A549 (cell line): Measurements from ENCODE around the gene PDS5A. TPM values are rescaled to one million over a fixed set of nuclear protein-coding genes. Genes with fewer than 3 reads are reported as not detected.

Experiments used
- ATAC-seq, 2 experiments: fragments of 200-7000 bp in 1 of 2; fragments of >200 bp in 1 of 2; cut with Nextera tagmentation in 1 of 2; cut with Tn5 transposase in 1 of 2; 3 replicates each; pipeline versions ENCODE4 v1.8.0 to v1.9.1; 2018 to 2020; ENCODE audit warnings: mild to moderate bottlenecking in 1 of 2, moderate library complexity in 1 of 2
- CTCF ChIA-PET: fragments of 300-600 bp; sonication (Branson Sonifier 250); formaldehyde crosslinking; extraction: SDS; loops from one replicate; lab custom pipeline; 2021; ENCODE audit warnings: antibody characterized with exemption, inconsistent platforms; lab: Yijun Ruan, JAX
- POLR2A ChIA-PET: fragments of 350-600 bp; formaldehyde crosslinking; extraction: SDS; loops from one replicate; lab custom pipeline; 2021; ENCODE audit warnings: antibody characterized with exemption, inconsistent platforms; lab: Yijun Ruan, JAX
- DNase-seq, 2 experiments: peaks; one replicate each; pipeline versions ENCODE4 v3.0.0 to v3.0.0-alpha.2; 2011 to 2016; ENCODE audit warnings: low read depth in 1 of 2, low spot score in 1 of 2
- FAIRE-seq: peaks from 2 replicates; lab custom pipeline; 2011; peaks lifted over from hg19 to GRCh38; lab: Jason Lieb, UNC
- H3K27ac ChIP-seq, 2 experiments: fragments of >200 bp; sonication (Bioruptor Twin); formaldehyde crosslinking; 3 replicates each; pipeline ENCODE4 v1.5.1; 2016 to 2017
- H3K4me1 ChIP-seq: fragments of >200 bp; sonication (Bioruptor Twin); formaldehyde crosslinking; 3 replicates; pipeline ENCODE4 v1.6.1; 2016
- H3K4me2 ChIP-seq: fragments of >200 bp; sonication (Bioruptor Twin); formaldehyde crosslinking; 3 replicates; pipeline ENCODE4 v1.6.1; 2016
- H3K4me3 ChIP-seq: fragments of >200 bp; sonication (Bioruptor Twin); formaldehyde crosslinking; 3 replicates; pipeline ENCODE4 v1.5.1; 2016
- H3K9me3 ChIP-seq: fragments of >200 bp; sonication (Bioruptor Twin); formaldehyde crosslinking; 3 replicates; pipeline ENCODE4 v1.6.1; 2016
- BHLHE40 ChIP-seq: IDR thresholded peaks from 2 replicates; pipeline ENCODE4 v1.6.1; 2012; ENCODE audit warnings: low read depth, low read length, inconsistent platforms
- CBX2 ChIP-seq: fragments of 200-600 bp; sonication (generic); IDR thresholded peaks from 2 replicates; pipeline ENCODE4 v1.6.1; 2016; ENCODE audit warnings: low read depth, mild to moderate bottlenecking, borderline replicate concordance
- CBX8 ChIP-seq: fragments of 200-600 bp; sonication (generic); IDR thresholded peaks from 2 replicates; pipeline ENCODE4 v1.6.1; 2016
- CEBPB ChIP-seq, 2 experiments: fragments of >200 bp in 1 of 2; sonication (Bioruptor Twin) in 1 of 2; formaldehyde crosslinking in 1 of 2; IDR thresholded peaks; 2 replicates each; pipeline ENCODE4 v1.6.1; 2012 to 2016
- CHD2 ChIP-seq: fragments of 150-350 bp; IDR thresholded peaks from 2 replicates; pipeline ENCODE4 v1.6.1; 2014; ENCODE audit warnings: low read length; ENCODE audit not compliant: partially characterized antibody
- EHF ChIP-seq: fragments of 250-450 bp; sonication (Bioruptor Pico); IDR thresholded peaks from 2 replicates; pipeline ENCODE4 v1.5.0; 2020; ENCODE audit warnings: mild to moderate bottlenecking
- ESRRA ChIP-seq: fragments of 150-350 bp; IDR thresholded peaks from 2 replicates; pipeline ENCODE4 v1.6.1; 2014; ENCODE audit warnings: mild to moderate bottlenecking, low read length, borderline replicate concordance
- HEYL ChIP-seq: fragments of 250-450 bp; sonication (Bioruptor Pico); IDR thresholded peaks from 2 replicates; pipeline ENCODE4 v1.8.0; 2021; ENCODE audit warnings: mild to moderate bottlenecking, moderate library complexity
- HOXA7 ChIP-seq: fragments of 250-450 bp; sonication (Bioruptor Pico); IDR thresholded peaks from 2 replicates; pipeline ENCODE4 v1.5.0; 2020; ENCODE audit warnings: mild to moderate bottlenecking, moderate library complexity
- HOXB13 ChIP-seq: fragments of 250-450 bp; sonication (Bioruptor Pico); IDR thresholded peaks from 2 replicates; pipeline ENCODE4 v1.5.0; 2020; ENCODE audit warnings: low read depth, mild to moderate bottlenecking, moderate library complexity
- HOXB5 ChIP-seq: fragments of 250-450 bp; sonication (Bioruptor Pico); IDR thresholded peaks from 2 replicates; pipeline ENCODE4 v1.5.0; 2020; ENCODE audit warnings: mild to moderate bottlenecking, moderate library complexity
- JUN ChIP-seq, 2 experiments: fragments of >200 bp; sonication (Bioruptor Twin); formaldehyde crosslinking; IDR thresholded peaks; 2 replicates in 1 of 2; 3 replicates in 1 of 2; pipeline ENCODE4 v1.6.1; 2016 to 2017
- JUNB ChIP-seq: fragments of >200 bp; sonication (Bioruptor Twin); formaldehyde crosslinking; IDR thresholded peaks from 2 replicates; pipeline ENCODE4 v1.6.1; 2016
- PHF8 ChIP-seq: fragments of 200-600 bp; sonication (generic); IDR thresholded peaks from 2 replicates; pipeline ENCODE4 v1.6.1; 2016; ENCODE audit warnings: low read depth, mild to moderate bottlenecking, antibody characterized with exemption, moderate library complexity, borderline replicate concordance
- POLR2AphosphoS2 ChIP-seq: conservative IDR thresholded peaks from 2 replicates; pipeline ENCODE4 v1.6.1; 2012; ENCODE audit warnings: low read length, improper control_type of control experiment, inconsistent platforms
- RFX5 ChIP-seq: fragments of 450-650 bp; IDR thresholded peaks from 2 replicates; pipeline ENCODE4 v1.7.1; 2014; ENCODE audit warnings: antibody characterized with exemption, mild to moderate bottlenecking, moderate library complexity
- TFCP2L1 ChIP-seq: fragments of 250-450 bp; sonication (Bioruptor Pico); IDR thresholded peaks from 2 replicates; pipeline ENCODE4 v1.5.0; 2021; ENCODE audit warnings: mild to moderate bottlenecking
- ZC3H11A ChIP-seq: fragments of 450-650 bp; IDR thresholded peaks from 2 replicates; pipeline ENCODE4 v1.6.1; 2014; ENCODE audit warnings: antibody characterized with exemption, mild to moderate bottlenecking
- ZFP36 ChIP-seq: fragments of 450-650 bp; IDR thresholded peaks from 2 replicates; pipeline ENCODE4 v1.6.1; 2014; ENCODE audit warnings: borderline replicate concordance; ENCODE audit not compliant: partially characterized antibody
- ZNF302 ChIP-seq: fragments of 250-450 bp; sonication (Bioruptor Pico); IDR thresholded peaks from 2 replicates; pipeline ENCODE4 v1.9.0; 2021; ENCODE audit warnings: inconsistent platforms, mild to moderate bottlenecking, moderate library complexity
- ZSCAN20 ChIP-seq: fragments of 250-450 bp; sonication (Bioruptor Pico); IDR thresholded peaks from 2 replicates; pipeline ENCODE4 v1.8.0; 2022; ENCODE audit warnings: mild to moderate bottlenecking, moderate library complexity
- WGBS: methylation state at CpG from one replicate; pipeline ENCODE4 v1.1.6; 2017; ENCODE audit errors: missing lambda C conversion rate; 5-methylcytosine and 5-hydroxymethylcytosine counted together
- polyA plus RNA-seq, 4 experiments: library from polyadenylated mRNA; depleted of rRNA in 3 of 4; stranded (reverse); fragments of >200 nt; fragmentation: RNase III in 1 of 4; extraction: RNeasy Plus Mini Kit Qiagen cat#74134 plus additional on column Dnase treatment in 1 of 4; gene quantifications; 2 replicates in 3 of 4; 3 replicates in 1 of 4; pipeline ENCODE4 v1.2.3, GENCODE V29; 2011 to 2017
- TF ChIP-seq, protein P1 (sequence below): IDR thresholded peaks from 2 replicates; pipeline ENCODE4 v1.6.1; 2012; ENCODE audit warnings: low read depth, borderline replicate concordance
- TF ChIP-seq, protein P2 (sequence below): fragments of 150-350 bp; IDR thresholded peaks from 2 replicates; pipeline ENCODE4 v1.6.1; 2014; ENCODE audit warnings: low read depth, mild to moderate bottlenecking, low read length
- TF ChIP-seq, protein P3 (sequence below): fragments of >200 bp; sonication (Bioruptor Twin); formaldehyde crosslinking; IDR thresholded peaks from 2 replicates; pipeline ENCODE4 v1.6.1; 2016
- TF ChIP-seq, protein P4 (sequence below): IDR thresholded peaks from 2 replicates; pipeline ENCODE4 v1.6.1; 2012
- TF ChIP-seq, protein P5 (sequence below): fragments of 250-450 bp; sonication (Bioruptor Pico); IDR thresholded peaks from 2 replicates; pipeline ENCODE4 v1.5.0; 2020; ENCODE audit warnings: low read depth, mild to moderate bottlenecking, moderate library complexity

PDS5A gene
- polyA plus RNA-seq, 2 of the 4 experiments (the other 2 are of a cell fraction): 33.0 to 87.5 TPM

DNA sequence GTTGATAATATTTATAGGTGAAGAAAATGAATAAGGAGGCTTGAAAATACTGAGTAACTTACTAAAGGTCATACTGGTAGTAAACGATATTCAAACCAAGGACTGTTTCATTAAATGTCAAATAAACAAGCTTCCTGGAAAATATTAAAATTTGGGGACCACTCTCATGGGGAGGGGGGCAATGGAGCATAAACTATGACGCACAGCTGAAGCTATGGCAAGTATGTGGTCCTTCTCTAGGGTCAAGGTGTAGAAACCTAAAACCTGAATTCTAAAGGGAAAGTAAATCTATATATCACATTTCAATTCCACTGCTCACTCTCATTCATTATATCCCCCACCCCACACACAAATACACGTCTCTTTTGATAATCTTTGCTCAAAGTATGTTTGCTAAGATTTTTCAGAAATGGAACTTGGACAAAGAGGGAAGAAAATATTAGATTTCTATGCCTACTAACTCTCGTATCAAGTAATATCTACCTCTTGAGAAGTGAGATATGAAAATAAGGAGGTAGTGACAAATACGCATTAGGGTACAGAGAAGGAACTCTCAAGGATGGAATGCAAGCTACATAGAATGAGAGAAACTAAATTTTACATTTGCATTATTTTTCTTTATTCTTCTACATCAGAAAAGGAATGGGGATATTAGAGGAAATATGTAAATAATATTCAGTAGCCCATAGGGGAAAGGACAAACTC, 84.6 kb downstream of the PDS5A start:
- TF ChIP-seq, protein P1, sequence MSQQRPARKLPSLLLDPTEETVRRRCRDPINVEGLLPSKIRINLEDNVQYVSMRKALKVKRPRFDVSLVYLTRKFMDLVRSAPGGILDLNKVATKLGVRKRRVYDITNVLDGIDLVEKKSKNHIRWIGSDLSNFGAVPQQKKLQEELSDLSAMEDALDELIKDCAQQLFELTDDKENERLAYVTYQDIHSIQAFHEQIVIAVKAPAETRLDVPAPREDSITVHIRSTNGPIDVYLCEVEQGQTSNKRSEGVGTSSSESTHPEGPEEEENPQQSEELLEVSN: no peak
- TF ChIP-seq HOXB5 (CRISPR knock-in tag) (no peak), JUN (IDR thresholded peaks at IDR 0.05) (no peak), ZFP36 (no peak), TFCP2L1 (CRISPR knock-in tag) (no peak), HEYL (no peak)
- TF ChIP-seq, protein P2, sequence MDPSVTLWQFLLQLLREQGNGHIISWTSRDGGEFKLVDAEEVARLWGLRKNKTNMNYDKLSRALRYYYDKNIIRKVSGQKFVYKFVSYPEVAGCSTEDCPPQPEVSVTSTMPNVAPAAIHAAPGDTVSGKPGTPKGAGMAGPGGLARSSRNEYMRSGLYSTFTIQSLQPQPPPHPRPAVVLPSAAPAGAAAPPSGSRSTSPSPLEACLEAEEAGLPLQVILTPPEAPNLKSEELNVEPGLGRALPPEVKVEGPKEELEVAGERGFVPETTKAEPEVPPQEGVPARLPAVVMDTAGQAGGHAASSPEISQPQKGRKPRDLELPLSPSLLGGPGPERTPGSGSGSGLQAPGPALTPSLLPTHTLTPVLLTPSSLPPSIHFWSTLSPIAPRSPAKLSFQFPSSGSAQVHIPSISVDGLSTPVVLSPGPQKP: no peak

DNA sequence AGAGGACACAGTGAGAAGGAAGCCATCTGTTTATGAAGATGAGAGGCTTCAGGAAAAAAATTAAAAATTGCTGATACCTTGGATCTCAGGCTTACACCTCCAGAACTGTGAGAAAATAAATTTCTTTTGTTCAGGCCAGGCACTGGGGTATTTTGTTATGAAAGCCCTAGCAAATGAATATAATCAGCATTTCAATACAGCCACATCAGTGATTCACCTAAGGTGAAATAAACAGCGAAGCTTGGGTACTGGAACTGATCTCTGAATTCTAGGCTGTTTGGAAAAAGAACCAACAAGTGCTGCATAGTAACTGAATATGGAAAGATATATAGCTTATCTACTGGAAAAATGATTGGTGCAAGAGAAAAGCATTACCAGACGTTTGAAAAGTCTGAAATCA, 88.5 kb downstream of the PDS5A start:
- 75% methylated on average over 2 of the region's 2 CpGs for WGBS
- no peaks in the 10 kb centered on the region for H3K9me3 ChIP-seq
- TF ChIP-seq HOXA7 (CRISPR knock-in tag) (no peak), HOXB13 (CRISPR knock-in tag) (no peak), CBX2 (no peak)
- TF ChIP-seq, protein P3, sequence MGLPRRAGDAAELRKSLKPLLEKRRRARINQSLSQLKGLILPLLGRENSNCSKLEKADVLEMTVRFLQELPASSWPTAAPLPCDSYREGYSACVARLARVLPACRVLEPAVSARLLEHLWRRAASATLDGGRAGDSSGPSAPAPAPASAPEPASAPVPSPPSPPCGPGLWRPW: no peak
- TF ChIP-seq, protein P4, sequence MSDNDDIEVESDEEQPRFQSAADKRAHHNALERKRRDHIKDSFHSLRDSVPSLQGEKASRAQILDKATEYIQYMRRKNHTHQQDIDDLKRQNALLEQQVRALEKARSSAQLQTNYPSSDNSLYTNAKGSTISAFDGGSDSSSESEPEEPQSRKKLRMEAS: no peak
- DNase-seq (no peak), FAIRE-seq (no peak), ATAC-seq (no peak)
- H3K4me2 ChIP-seq: no peak overlapping the region
- H3K27ac ChIP-seq: no peak overlapping the region
- no peak overlapping the region for H3K4me3 ChIP-seq
- ChIA-PET CTCF (no interaction called here), POLR2A (interaction anchor here (0.6 kb wide), 1 partner anchor 70 kb away, joined by 3 read pairs; no protein-coding TSS in a partner anchor)
- no peaks in the 10 kb centered on the region for H3K4me1 ChIP-seq

More for the DNA sequence above, 84.6 kb downstream of the PDS5A start:
- H3K4me2 ChIP-seq: no peak overlapping the region
- 88% methylated on average over 5 of the region's 5 CpGs for WGBS
- H3K27ac ChIP-seq: no peak overlapping the region
- ATAC-seq: no peak
- no peak for FAIRE-seq
- no peaks in the 10 kb centered on the region for H3K4me1 ChIP-seq
- no peaks in the 10 kb centered on the region for H3K9me3 ChIP-seq
- POLR2A ChIA-PET: no interaction called here
- no peak for DNase-seq
- CTCF ChIA-PET: interaction anchor here (1.2 kb wide), 1 partner anchor 8 kb away, joined by 3 read pairs; no protein-coding TSS in a partner anchor
- no peak overlapping the region for H3K4me3 ChIP-seq

DNA sequence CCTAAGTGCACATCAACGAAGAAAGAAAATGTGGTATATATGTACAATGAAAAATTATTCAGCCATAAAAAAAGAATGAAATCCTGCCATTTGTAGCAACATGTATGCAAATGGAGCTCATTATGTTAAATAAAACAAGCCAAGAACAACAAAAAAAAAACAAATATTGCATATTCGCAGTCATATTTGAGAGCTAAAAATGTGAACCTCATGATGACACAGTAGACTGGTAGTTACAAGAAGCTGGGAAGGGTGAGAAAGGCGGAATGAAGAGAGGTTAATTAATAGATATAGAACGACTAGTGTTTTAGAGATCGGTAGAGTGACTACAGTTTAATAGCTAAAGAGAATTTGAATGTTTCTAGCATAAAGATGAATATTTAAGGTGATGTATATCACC, 89.2 kb downstream of the PDS5A start:
- POLR2A ChIA-PET: interaction anchor here (0.6 kb wide), 1 partner anchor 70 kb away, joined by 3 read pairs; no protein-coding TSS in a partner anchor
- Histone ChIP-seq H3K4me2 (no peak overlapping the region), H3K4me1 (no peaks in the 10 kb centered on the region), H3K4me3 (no peak overlapping the region), H3K27ac (no peak overlapping the region), H3K9me3 (no peaks in the 10 kb centered on the region)
- ATAC-seq (no peak), FAIRE-seq (no peak), DNase-seq (no peak)
- CTCF ChIA-PET: no interaction called here
- TF ChIP-seq RFX5 (no peak), ZNF302 (CRISPR knock-in tag) (no peak), BHLHE40 (no peak), POLR2AphosphoS2 (no peak), CBX8 (no peak), PHF8 (no peak), CEBPB (IDR thresholded peaks at IDR 0.05) (no peak), ZSCAN20 (CRISPR knock-in tag) (no peak), ZC3H11A (no peak), EHF (CRISPR knock-in tag) (no peak), JUNB (no peak), ESRRA (no peak), CHD2 (no peak)
- TF ChIP-seq, protein P5, sequence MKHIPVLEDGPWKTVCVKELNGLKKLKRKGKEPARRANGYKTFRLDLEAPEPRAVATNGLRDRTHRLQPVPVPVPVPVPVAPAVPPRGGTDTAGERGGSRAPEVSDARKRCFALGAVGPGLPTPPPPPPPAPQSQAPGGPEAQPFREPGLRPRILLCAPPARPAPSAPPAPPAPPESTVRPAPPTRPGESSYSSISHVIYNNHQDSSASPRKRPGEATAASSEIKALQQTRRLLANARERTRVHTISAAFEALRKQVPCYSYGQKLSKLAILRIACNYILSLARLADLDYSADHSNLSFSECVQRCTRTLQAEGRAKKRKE: no peak
- 93% methylated on average over 5 of the region's 5 CpGs for WGBS
